Subcutaneous abdominal adipose tissue (tissue), 5 donors: ENCODE measurements around the gene MBNL2.

ENCODE experiments used
- H3K27ac ChIP-seq: one replicate; pipeline ENCODE4 v1.7.0; 2013; ENCODE audit warnings: low read depth, mild to moderate bottlenecking, inconsistent platforms, low read length, moderate library complexity
- H3K27me3 ChIP-seq, 5 donors: one replicate each; pipeline ENCODE4 v1.7.0; 2013; ENCODE audit warnings: low read length in 5 of 5, inconsistent platforms in 1 of 5; ENCODE audit not compliant: control insufficient read depth in 5 of 5, insufficient read depth in 4 of 5
- H3K36me3 ChIP-seq, 5 donors: one replicate each; pipeline ENCODE4 v1.7.0; 2013; ENCODE audit warnings: low read length in 5 of 5; ENCODE audit not compliant: control insufficient read depth in 5 of 5, insufficient read depth in 5 of 5
- H3K4me1 ChIP-seq, 5 donors: one replicate each; pipeline ENCODE4 v1.7.0; 2013; ENCODE audit warnings: low read length in 5 of 5, mild to moderate bottlenecking in 3 of 5, moderate library complexity in 1 of 5; ENCODE audit not compliant: control insufficient read depth in 5 of 5, insufficient read depth in 5 of 5
- H3K4me3 ChIP-seq, 5 donors: one replicate each; pipeline ENCODE4 v1.7.0; 2013; ENCODE audit warnings: low read length in 5 of 5, low read depth in 1 of 5
- H3K9ac ChIP-seq, 5 donors: one replicate each; pipeline ENCODE4 v1.7.0; 2013; ENCODE audit warnings: low read length in 5 of 5, mild to moderate bottlenecking in 4 of 5, moderate library complexity in 3 of 5
- H3K9me3 ChIP-seq, 5 donors: one replicate each; pipeline ENCODE4 v1.7.0; 2013; ENCODE audit warnings: low read length in 5 of 5; ENCODE audit not compliant: control insufficient read depth in 5 of 5
- donor health status: healthy.
- donor health status: healthy.
- donor health status: healthy.
- donor health status: healthy.
- donor health status: healthy.

Gene MBNL2

GRCh38 chr13:97229699-97230098 lies 7.6 kb downstream of the MBNL2 start:
- H3K27me3 ChIP-seq, result no peaks in the 10 kb centered on the region
- peak overlapping the region; percentile 1 for H3K27ac ChIP-seq
- H3K9ac ChIP-seq, result no peak overlapping the region
- no peak overlapping the region for H3K4me3 ChIP-seq
- H3K4me1 ChIP-seq, result peaks cover 2 to 89% (median 78%) of the 10 kb centered on the region in 5 donors
- H3K9me3 ChIP-seq, result no peaks in the 10 kb centered on the region
- H3K36me3 ChIP-seq, result peaks cover 0 to 9% (median 3%) of the 10 kb centered on the region in 5 donors

DNA sequence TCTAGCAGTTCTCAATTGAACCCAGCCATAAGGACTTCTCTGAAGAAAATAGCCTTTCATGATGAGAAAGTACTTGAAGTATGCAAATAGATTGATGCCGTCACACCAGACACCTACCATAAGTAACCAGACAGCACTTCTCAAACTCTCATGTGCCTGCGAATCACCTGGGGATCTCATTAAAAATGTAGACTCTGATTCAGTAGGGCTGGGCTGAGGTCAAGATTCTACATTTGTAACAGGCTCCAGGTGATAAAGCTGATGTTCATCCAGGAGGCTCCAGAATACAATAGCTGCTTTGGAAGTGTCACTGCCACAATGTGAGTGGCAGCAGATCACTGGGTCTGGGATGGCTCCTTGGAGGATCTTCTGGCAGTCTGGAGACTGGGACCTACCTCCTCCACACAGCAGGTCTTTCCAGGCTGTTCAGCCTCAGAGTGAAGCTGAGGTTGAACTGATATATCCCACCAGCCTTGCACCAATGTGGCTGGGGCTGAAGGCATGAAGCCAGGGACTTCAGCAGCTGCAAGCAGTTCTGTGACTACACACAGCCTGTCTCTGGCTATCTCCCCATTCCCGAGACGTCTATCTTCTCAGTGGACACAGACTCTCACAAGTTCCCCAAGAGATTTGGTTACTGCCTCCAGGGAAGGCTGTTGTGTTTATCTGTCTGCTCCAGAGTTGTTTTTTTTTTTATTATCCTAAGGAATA lies 9.1 kb downstream of the MBNL2 start:
- Histone ChIP-seq H3K9ac (no peak overlapping the region), H3K27me3 (no peaks in the 10 kb centered on the region), H3K4me1 (peaks cover 2 to 88% (median 78%) of the 10 kb centered on the region in 5 donors), H3K9me3 (no peaks in the 10 kb centered on the region), H3K4me3 (peak overlapping the region in 1 of 5 donors; percentile 5), H3K27ac (no peak overlapping the region), H3K36me3 (peaks cover 0 to 9% (median 4%) of the 10 kb centered on the region in 5 donors)

GRCh38 chr13:97231829-97232196 lies 9.7 kb downstream of the MBNL2 start:
- peaks cover 0 to 9% (median 4%) of the 10 kb centered on the region in 5 donors for H3K36me3 ChIP-seq
- no peaks in the 10 kb centered on the region for H3K27me3 ChIP-seq
- no peaks in the 10 kb centered on the region for H3K9me3 ChIP-seq
- H3K27ac ChIP-seq, result no peak overlapping the region
- no peak overlapping the region for H3K4me3 ChIP-seq
- H3K4me1 ChIP-seq, result peaks cover 3 to 86% (median 77%) of the 10 kb centered on the region in 5 donors
- H3K9ac ChIP-seq, result no peak overlapping the region

GRCh38 chr13:97233499-97233898 lies 11.4 kb downstream of the MBNL2 start:
- Histone ChIP-seq H3K4me1 (peaks cover 2 to 86% (median 68%) of the 10 kb centered on the region in 5 donors), H3K4me3 (no peak overlapping the region), H3K27me3 (no peaks in the 10 kb centered on the region), H3K9me3 (no peaks in the 10 kb centered on the region), H3K9ac (no peak overlapping the region), H3K27ac (no peak overlapping the region), H3K36me3 (peaks cover 0 to 13% (median 4%) of the 10 kb centered on the region in 5 donors)

DNA sequence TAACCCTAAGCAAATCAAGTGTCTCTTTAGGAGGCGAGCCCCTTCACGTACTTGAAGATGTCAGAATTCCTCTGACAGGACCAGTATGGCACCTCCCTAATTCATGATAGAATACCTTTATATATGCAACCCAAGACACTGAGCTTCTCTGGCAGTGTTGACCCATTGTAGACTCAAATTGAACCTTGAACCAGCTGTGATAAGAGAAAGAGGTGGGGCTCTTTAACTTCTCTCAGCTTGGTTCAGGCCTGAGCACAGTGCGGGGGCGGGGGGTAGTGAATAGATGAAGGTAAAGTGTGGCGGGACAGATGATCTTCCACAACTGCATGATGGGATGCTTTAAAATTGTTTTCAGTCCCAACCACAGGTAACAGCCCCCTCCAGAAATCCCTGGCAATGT lies 12.1 kb downstream of the MBNL2 start:
- no peaks in the 10 kb centered on the region for H3K9me3 ChIP-seq
- H3K4me3 ChIP-seq, result no peak overlapping the region
- H3K9ac ChIP-seq, result no peak overlapping the region
- no peaks in the 10 kb centered on the region for H3K27me3 ChIP-seq
- H3K4me1 ChIP-seq, result peaks cover 2 to 85% (median 64%) of the 10 kb centered on the region in 5 donors
- H3K36me3 ChIP-seq, result peaks cover 0 to 13% (median 4%) of the 10 kb centered on the region in 5 donors
- H3K27ac ChIP-seq, result no peak overlapping the region

GRCh38 chr13:97234742-97235141 lies 12.6 kb downstream of the MBNL2 start:
- Histone ChIP-seq H3K4me3 (no peak overlapping the region), H3K9ac (peak overlapping the region in 1 of 5 donors; percentile 36), H3K27me3 (no peaks in the 10 kb centered on the region), H3K9me3 (no peaks in the 10 kb centered on the region), H3K27ac (peak overlapping the region; percentile 6), H3K36me3 (peaks cover 0 to 13% (median 4%) of the 10 kb centered on the region in 5 donors), H3K4me1 (peaks cover 2 to 85% (median 64%) of the 10 kb centered on the region in 5 donors)

DNA sequence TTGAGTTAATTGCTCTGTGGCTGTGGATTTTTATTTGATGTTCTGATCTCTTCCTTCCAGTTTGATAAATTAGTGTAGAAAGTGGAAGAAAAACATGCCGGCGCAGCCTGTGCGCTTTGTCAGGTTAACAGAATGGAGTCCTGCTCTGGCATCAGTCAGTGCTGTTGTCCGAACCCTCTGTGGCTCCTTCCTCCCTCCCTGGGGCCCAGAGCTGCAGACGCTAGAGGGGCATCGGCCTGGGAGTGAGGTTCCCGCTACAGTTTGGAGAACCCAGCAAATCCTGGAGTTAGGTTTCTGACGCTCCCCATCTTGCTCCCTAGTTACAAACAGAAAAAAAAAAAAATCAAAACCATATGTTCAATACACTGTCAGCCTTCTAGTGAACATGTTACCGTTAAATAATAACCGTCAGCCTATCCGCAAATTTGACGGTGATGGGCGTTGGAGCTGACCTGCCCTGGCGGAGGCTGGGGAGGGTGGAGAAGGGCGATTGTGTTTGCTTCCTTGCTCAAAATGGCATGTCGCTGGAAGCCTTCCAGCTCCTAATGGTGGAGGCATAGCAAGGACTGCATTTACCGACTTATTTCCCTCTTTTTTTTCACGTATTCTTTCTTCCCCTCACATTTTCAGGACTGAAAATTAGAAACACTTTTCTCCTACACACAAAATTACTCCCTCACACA lies 13.6 kb downstream of the MBNL2 start:
- Histone ChIP-seq H3K9ac (peak overlapping the region in 3 of 5 donors; percentile 25 to 36 (median 35)), H3K4me3 (peak overlapping the region in 4 of 5 donors; percentile 13 to 46 (median 36))

DNA sequence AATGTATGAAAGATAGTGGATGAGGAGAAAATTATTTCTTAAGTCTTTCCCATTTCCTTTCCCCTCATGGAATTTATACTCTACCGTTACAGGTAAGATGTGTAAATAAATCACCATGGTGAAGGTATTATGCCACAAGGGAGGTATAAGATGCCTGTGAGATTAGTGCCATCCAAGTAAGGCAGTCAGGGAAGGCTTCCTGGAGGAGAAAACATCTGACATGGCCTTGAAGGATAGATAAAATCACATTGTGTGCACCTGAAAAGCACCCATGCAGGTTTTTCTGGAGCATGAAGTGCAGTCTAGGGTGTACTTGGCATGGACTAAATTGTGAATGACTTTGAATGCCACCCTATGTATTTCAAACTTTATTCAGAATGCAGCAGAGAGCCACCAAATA lies 15.3 kb downstream of the MBNL2 start:
- H3K27ac ChIP-seq, result peak overlapping the region; percentile 6
- no peak overlapping the region for H3K9ac ChIP-seq
- H3K4me1 ChIP-seq, result peaks cover 9 to 90% (median 68%) of the 10 kb centered on the region in 5 donors
- H3K36me3 ChIP-seq, result peaks cover 0 to 8% (median 4%) of the 10 kb centered on the region in 5 donors
- no peak overlapping the region for H3K4me3 ChIP-seq
- no peaks in the 10 kb centered on the region for H3K9me3 ChIP-seq
- no peaks in the 10 kb centered on the region for H3K27me3 ChIP-seq

More for the DNA sequence above, 13.6 kb downstream of the MBNL2 start:
- Histone ChIP-seq H3K9me3 (no peaks in the 10 kb centered on the region), H3K27ac (peak overlapping the region; percentile 6), H3K4me1 (peaks cover 2 to 89% (median 65%) of the 10 kb centered on the region in 5 donors), H3K27me3 (no peaks in the 10 kb centered on the region), H3K36me3 (peaks cover 0 to 13% (median 4%) of the 10 kb centered on the region in 5 donors)

DNA sequence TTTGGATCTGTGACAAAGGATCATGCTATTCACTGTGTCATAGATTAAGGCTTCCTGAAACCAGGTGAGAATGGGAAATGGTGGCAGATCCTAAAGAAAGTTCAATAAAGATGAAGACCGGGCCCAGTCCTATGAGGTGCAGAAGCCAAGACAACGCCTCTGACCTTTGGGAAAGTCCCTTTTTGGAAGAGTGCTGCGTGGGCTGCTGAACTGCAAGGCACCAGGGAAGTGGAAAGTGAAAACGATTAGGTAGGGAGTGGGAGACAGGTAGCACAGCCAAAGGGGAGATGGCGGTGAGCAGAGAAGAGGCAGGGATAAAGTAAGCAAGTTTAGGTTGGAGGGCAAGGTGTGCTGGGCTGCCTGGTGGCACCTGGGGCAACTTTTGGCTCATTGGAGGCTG lies 16.3 kb downstream of the MBNL2 start:
- H3K4me1 ChIP-seq, result peaks cover 9 to 95% (median 68%) of the 10 kb centered on the region in 5 donors
- H3K9ac ChIP-seq, result no peak overlapping the region
- no peaks in the 10 kb centered on the region for H3K27me3 ChIP-seq
- H3K9me3 ChIP-seq, result no peaks in the 10 kb centered on the region
- no peak overlapping the region for H3K4me3 ChIP-seq
- H3K27ac ChIP-seq, result peak overlapping the region; percentile 32
- peaks cover 0 to 8% (median 4%) of the 10 kb centered on the region in 5 donors for H3K36me3 ChIP-seq

DNA sequence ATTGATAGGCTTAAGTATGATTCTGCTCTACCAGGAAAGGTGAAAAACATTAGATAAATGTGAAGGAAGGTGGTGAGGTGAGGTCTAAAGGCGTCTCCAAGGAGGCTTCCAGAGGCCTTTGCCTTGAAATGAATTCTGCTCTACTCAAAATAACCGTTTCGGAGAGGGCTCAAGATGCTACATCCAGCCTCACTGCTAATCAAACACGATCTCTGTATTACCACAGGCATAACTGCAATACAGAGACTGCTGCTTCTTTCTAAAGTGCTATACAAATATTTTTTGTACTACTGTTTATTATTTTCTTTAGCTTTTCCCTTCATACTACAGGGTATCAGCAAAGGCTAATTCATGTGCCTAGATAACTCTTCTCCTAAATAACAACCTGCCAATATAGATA lies 16.8 kb downstream of the MBNL2 start:
- Histone ChIP-seq H3K4me3 (no peak overlapping the region), H3K4me1 (peaks cover 9 to 95% (median 69%) of the 10 kb centered on the region in 5 donors), H3K27ac (peak overlapping the region; percentile 32)

More for the DNA sequence above, 16.8 kb downstream of the MBNL2 start:
- Histone ChIP-seq H3K36me3 (peaks cover 0 to 8% (median 4%) of the 10 kb centered on the region in 5 donors), H3K27me3 (no peaks in the 10 kb centered on the region), H3K9me3 (no peaks in the 10 kb centered on the region), H3K9ac (no peak overlapping the region)
